ENCODE measurements around the gene GPC3. TPM values are rescaled to one million over a fixed set of nuclear protein-coding genes. Genes with fewer than 3 reads are reported as not detected.
"Not testable (repeated sequence)": the region's sequence is repeated elsewhere in the genome, so short reads cannot be mapped to it uniquely, and the experiment has no call there.

Gene GPC3
- total RNA-seq, 1 donor from 2014 or later, result not detected

- no peak for DNase-seq (ENCODE audit: extremely low read depth, low read depth, low spot score)
These were observed 447.2 kb downstream of the GPC3 start for GRCh38 chrX:133538148-133538547.

- DNase-seq (ENCODE audit: extremely low read depth, low read depth, low spot score), result no peak
These were observed 448.3 kb downstream of the GPC3 start for GRCh38 chrX:133537142-133537541.

DNA sequence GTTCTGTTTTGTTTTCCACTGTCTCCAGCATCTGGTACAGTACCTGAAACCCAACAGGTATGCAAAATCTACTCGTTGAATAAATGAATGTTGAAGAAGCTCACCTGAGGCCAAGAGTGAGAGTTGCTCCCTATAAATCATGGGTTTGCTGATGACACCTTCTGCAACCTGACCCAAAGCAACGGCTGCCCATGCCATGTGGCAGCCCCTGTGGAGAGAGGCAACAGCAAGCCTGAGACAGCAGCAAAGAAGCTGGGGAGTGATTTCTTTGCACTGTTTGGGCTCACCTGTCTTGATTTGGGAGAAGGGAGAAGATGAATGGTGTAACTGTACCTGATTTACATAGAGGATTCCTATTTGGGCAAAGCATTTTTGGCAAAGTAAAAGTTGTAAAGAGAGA is 450.3 kb downstream of the GPC3 start:
- DNase-seq (ENCODE audit: extremely low read depth, low read depth, low spot score), result no peak

- DNase-seq (ENCODE audit: extremely low read depth, low read depth, low spot score), result no peak
These were observed 451.2 kb downstream of the GPC3 start for GRCh38 chrX:133534172-133534571.

DNA sequence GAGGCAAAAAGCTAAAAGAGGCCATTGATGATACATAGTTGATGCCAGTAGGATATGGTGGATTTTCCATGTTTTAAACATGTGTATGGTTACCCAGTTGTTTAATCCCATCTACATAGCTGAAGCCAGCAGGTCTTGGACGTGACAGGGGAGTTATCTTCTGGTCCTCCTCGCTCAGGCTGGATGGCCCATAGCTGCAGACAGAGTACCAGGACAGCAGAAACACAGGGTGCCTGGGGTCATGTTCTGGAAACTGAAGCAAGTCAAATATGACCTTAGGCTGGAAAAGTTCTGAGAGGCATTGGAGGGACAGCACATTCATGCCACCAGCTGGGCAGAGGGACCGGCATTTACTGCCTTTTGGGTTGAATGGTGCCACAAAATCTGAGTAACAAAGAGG is 452.1 kb downstream of the GPC3 start:
- no peak for DNase-seq (ENCODE audit: extremely low read depth, low read depth, low spot score)

GRCh38 chrX:133530960-133531359 is 454.4 kb downstream of the GPC3 start:
- DNase-seq (ENCODE audit: extremely low read depth, low read depth, low spot score), result no peak

- DNase-seq (ENCODE audit: extremely low read depth, low read depth, low spot score), result no peak
These were observed 455.8 kb downstream of the GPC3 start for GRCh38 chrX:133529578-133529977.

GRCh38 chrX:133527825-133528224 is 457.6 kb downstream of the GPC3 start:
- DNase-seq (ENCODE audit: extremely low read depth, low read depth, low spot score), result no peak

- no peak for DNase-seq (ENCODE audit: extremely low read depth, low read depth, low spot score)
These were observed 458.0 kb downstream of the GPC3 start for GRCh38 chrX:133527415-133527814.

DNA sequence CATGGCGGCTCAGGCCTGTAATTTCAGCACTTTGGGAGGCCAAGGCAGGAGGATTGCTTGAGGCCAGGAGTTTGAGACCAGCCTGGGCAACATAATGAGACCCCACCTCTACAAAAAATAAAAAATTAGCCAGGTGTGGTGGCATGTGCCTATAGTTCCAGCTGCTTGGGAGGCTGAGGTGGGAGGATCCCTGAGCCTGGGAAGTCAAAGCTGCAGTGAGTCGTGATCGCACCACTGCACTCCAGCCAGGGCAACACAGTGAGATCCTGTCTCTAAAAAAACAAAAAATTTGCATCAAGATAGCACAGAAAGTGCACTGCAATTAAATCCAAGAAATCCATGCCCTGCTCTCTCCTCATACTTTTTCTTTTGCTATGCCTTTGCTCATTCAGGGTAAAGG is 458.6 kb downstream of the GPC3 start:
- DNase-seq (ENCODE audit: extremely low read depth, low read depth, low spot score), result not testable (repeated sequence)

DNA sequence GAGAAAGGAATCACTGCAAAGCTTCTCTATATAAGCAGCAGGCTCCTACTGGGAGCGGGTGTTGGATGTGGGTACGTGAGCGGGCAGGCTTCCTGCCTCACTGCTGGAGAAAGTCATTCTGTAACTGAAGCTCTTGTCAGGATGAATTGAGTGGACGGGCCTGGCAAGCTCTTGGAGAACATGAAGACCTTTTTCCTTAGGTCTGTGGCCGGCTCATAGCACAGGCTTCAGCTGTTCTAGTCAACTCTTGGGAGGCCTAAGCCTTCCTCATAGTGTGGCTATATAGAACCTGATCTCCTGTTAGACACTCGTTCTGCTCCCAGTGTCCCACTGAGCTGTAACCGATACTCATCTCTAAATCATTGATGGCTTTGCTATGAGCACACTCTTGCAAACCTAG is 461.9 kb downstream of the GPC3 start:
- DNase-seq (ENCODE audit: extremely low read depth, low read depth, low spot score), result no peak

DNA sequence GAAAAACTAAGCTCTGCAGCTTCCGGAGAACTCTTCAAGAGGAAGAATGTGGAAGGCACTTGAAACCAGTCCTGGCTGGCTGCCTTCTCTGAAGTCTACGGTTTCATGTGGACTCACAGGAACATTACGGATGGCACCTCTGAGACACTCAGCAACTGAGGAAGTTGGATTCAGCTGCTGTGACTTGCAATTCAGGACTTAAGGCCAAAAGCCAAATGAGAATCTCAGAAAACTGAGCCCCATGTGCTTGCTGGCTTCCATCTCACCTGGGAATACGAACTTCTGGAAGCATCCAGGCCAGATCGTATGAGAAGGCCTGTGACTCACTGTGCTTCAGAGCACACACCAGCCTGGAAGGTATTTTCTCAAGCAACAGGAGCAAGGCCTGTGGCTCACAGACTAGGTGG is 462.3 kb downstream of the GPC3 start:
- no peak for DNase-seq (ENCODE audit: extremely low read depth, low read depth, low spot score)

GRCh38 chrX:133516686-133517085 is 468.7 kb downstream of the GPC3 start:
- DNase-seq (ENCODE audit: extremely low read depth, low read depth, low spot score), result no peak

DNA sequence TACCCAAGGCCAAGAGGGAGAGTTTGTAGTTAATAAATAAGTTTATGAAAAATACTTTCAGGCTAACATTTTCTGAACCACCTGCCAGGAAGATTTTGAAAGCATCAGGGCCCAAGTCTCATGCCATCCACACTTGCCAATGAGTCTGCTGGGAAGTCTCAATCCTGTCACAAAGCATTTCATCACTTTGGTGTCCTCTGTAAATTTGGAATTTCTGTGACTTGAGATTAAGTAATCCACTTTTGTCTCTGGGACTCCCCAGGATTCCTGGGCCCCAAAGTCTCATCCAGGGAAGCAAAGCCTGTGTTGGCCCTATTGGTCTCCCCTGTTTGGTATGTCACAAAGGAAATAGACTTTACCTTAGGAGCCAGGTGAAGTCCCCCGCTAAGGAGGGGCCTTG is 470.9 kb downstream of the GPC3 start:
- no peak for DNase-seq (ENCODE audit: extremely low read depth, low read depth, low spot score)

GRCh38 chrX:133513123-133513522 is 472.3 kb downstream of the GPC3 start:
- DNase-seq (ENCODE audit: extremely low read depth, low read depth, low spot score), result no peak

- DNase-seq (ENCODE audit: extremely low read depth, low read depth, low spot score), result no peak
These were observed 474.4 kb downstream of the GPC3 start for GRCh38 chrX:133511041-133511440.

- DNase-seq (ENCODE audit: extremely low read depth, low read depth, low spot score), result no peak
These were observed 488.0 kb downstream of the GPC3 start for GRCh38 chrX:133497356-133497755.

DNA sequence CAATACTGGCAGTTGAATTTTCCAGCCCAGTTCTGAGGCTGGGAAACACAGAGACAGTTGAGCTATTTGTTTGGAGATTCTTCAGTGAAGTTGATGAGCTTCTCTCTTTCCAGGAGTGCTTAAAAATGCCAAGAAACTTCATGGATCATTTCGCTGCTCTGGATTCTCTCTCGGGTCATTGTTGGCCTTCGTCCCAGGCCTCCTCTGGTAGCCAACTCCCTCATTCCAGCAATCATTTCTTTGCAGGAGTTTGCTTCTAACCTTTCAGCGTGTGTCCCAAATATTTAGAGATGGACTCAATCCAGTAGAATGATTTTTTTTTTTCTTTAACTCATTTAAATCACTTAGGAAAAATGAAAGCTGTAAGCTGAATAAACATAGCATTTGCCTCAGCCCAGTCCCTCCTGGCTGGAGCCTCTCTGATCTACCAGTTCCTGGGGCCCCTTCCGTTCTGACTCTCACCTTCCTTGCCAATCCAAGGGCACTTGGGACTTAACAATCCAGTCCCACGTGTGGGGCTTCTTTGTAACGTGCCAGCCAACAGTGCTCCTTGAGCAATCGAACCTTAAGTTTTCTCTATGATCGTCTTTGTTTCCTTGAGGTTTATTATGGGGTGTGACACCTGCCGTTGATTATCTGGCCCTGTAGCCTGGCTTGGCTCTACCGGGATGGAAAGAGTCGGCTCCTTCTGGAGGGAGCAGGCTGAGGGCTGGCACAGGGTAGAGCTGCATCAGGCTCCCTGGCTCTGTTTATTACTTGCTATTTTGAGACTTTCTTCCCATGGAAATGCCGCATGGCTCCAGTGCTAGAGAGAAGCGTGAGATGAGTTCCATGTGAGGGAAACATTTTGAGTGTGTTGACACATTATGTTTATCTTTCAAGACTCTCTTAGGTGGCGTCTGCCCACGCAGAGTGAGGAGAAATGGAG is 489.7 kb downstream of the GPC3 start:
- DNase-seq (ENCODE audit: extremely low read depth, low read depth, low spot score), result no peak

- DNase-seq (ENCODE audit: extremely low read depth, low read depth, low spot score), result no peak
These were observed 492.0 kb downstream of the GPC3 start for GRCh38 chrX:133493366-133493765.

DNA sequence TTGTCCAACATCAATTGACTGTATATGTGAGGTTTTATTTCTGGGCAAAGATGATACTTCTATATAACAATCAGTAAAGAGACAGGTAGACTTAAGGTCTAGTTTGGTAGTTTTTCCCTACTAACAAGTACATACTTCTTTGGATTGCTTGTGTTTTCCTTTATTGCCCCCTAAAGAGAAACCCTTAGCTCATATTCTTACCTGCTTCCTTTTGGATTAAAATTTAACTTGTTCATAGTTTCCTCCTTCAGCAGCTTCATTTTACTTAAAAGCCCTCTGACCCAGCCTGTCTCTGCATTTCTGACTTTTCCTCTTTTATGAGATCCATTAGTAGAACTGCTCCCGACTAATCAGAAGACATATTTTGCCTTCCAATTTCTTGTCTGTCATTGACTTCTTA is 494.4 kb downstream of the GPC3 start:
- DNase-seq (ENCODE audit: extremely low read depth, low read depth, low spot score), result no peak

All from glomerular endothelial cell (primary cell).